Heart left ventricle (tissue), 16 donors: ENCODE measurements around the gene RELA. TPM values are rescaled to one million over a fixed set of nuclear protein-coding genes. Genes with fewer than 3 reads are reported as not detected.
"Not testable (repeated sequence)": the region's sequence is repeated elsewhere in the genome, so short reads cannot be mapped to it uniquely, and the experiment has no call there.

Experiments
- ATAC-seq, 4 donors: fragments of 200-7000 bp; cut with Tn5 transposase; one replicate each; pipeline ENCODE4 v1.9.1; 2020 to 2022; ENCODE audit warnings: moderate library complexity in 4 of 4, mild to moderate bottlenecking in 3 of 4, moderate number of reproducible peaks in 1 of 4
- DNase-seq, 5 donors: peaks; one replicate each; pipeline ENCODE4 v3.0.0-alpha.2; 2020
- H3K27ac ChIP-seq, 12 donors: fragments of 200-600 bp; sonication (generic) in 4 of 12; one replicate each; pipeline versions ENCODE4 v1.5.0 to v1.8.0; 2016 to 2022; ENCODE audit warnings: mild to moderate bottlenecking in 2 of 12
- H3K27me3 ChIP-seq, 9 donors: fragments of 200-600 bp; sonication (generic) in 2 of 9; one replicate each; pipeline versions ENCODE4 v1.5.1 to v1.8.0; 2016 to 2022; ENCODE audit warnings: mild to moderate bottlenecking in 3 of 9
- H3K36me3 ChIP-seq, 9 donors: fragments of 200-600 bp; sonication (generic) in 2 of 9; one replicate each; pipeline versions ENCODE4 v1.5.0 to v1.8.0; 2018 to 2022; ENCODE audit warnings: mild to moderate bottlenecking in 2 of 9
- H3K4me1 ChIP-seq, 12 donors: fragments of 200-600 bp; sonication (generic) in 4 of 12; one replicate each; pipeline versions ENCODE4 v1.5.0 to v1.8.0; 2016 to 2022; ENCODE audit warnings: mild to moderate bottlenecking in 3 of 12
- H3K4me3 ChIP-seq, 12 donors: fragments of 200-600 bp; sonication (generic) in 4 of 12; one replicate each; pipeline versions ENCODE4 v1.5.0 to v1.8.0; 2017 to 2022; ENCODE audit warnings: mild to moderate bottlenecking in 9 of 12, moderate library complexity in 4 of 12
- H3K9me3 ChIP-seq, 12 donors: fragments of 200-600 bp; sonication (generic) in 4 of 12; one replicate each; pipeline versions ENCODE4 v1.5.0 to v1.8.0; 2016 to 2022; ENCODE audit warnings: mild to moderate bottlenecking in 1 of 12
- CTCF ChIP-seq, 12 donors: fragments of 200-600 bp; sonication (generic) in 4 of 12; IDR thresholded peaks; one replicate each; pipeline versions ENCODE4 v1.5.0 to v1.8.0; 2018 to 2022; ENCODE audit warnings: antibody characterized with exemption in 12 of 12, mild to moderate bottlenecking in 5 of 12
- POLR2A ChIP-seq, 2 donors: fragments of 450-650 bp; IDR thresholded peaks; one replicate each; pipeline ENCODE4 v1.6.1; 2017; ENCODE audit warnings: antibody characterized with exemption in 2 of 2, mild to moderate bottlenecking in 2 of 2, moderate library complexity in 2 of 2
- WGBS, 4 donors: extraction: QIAGEN DNeasy Blood & Tissue Kit in 2 of 4; methylation state at CpG; one replicate each; pipeline versions ENCODE4 v1.1.5 to v1.1.7; 2013 to 2018; 5-methylcytosine and 5-hydroxymethylcytosine counted together
- intact Hi-C, 10 donors: fragments of 100-400 bp; cut with DNase I; formaldehyde crosslinking; loops; one replicate each; pipeline versions ENCODE4 v1.11.1 to v1.14.2; 2022
- polyA plus RNA-seq, 2 donors: library from polyadenylated mRNA; stranded (reverse); fragments of 200-250 nt; gene quantifications; one replicate each; pipeline ENCODE4 v1.2.3, GENCODE V29; 2013
- total RNA-seq, 9 donors: library from RNA; depleted of rRNA in 2 of 9; stranded (reverse); fragments of >200 nt in 2 of 9; fragmentation: NEBNext Ultra II Directional in 3 of 9; extraction: Animal tissue kit (Norgen Biotek cat#: 25700) in 3 of 9; gene quantifications; one replicate each; pipeline versions ENCODE4 v1.1.0 to v1.2.4, GENCODE V29; 2016 to 2023
- donor health status: ischemic (EF 13 %, LVEDD 7.1; RV severe dilation, severe dysfunction).
- donor health status: healthy with polysubstance abuse.
- donor health status: DM: no; HTN: yes; CAD: no.
- donor health status: DM: no; HTN: no; CAD: no.
- donor health status: ischemic (EF 25% LVEDD 6.9; RV normal size, moderate dysfunction).
- donor health status: ischemic (EF 25% LVEDD 5.7; RV mildly dilated, moderate dysfunction).
- donor health status: healthy.
- donor health status: DM: yes; HTN: yes; CAD: no.
- donor health status: ischemic (EF 35%, LVEDD 5.7; RV mildly dilated, moderate dysfunction).
- donor health status: nonischemic (EF 11% LVEDD 7.7; RV severe dilation, severe dysfunction).
- donor health status: DM: yes; HTN: yes; CAD: no.
- donor health status: PGD.
- donor health status: ischemic (EF 29% LVEDD 5.4; RV normal size, mild dysfunction).
- donor health status: nonischemic (EF 23%, LVEDD 6.1; RV moderate dilation, normal function).

Gene RELA
- total and polyA plus RNA-seq, 11 donors: 22.2 to 86.4 (median 42.3) TPM

- peak in 3 of 4 donors; percentile 1 to 36 (median 3) for ATAC-seq
- H3K27ac ChIP-seq: peak overlapping the region; percentile 85 to 99 (median 94)
- intact Hi-C loops: loop anchor here in 3 of 10 donors (2.0 to 10.0 kb wide), 4 partner anchors 13 to 175 kb away; partner anchors contain the start of gene KAT5 (in 1 of the 3)
- H3K4me3 ChIP-seq: peak overlapping the region in 10 of 12 donors; percentile 11 to 95 (median 86)
- TF ChIP-seq CTCF (IDR thresholded peaks at IDR 0.05) (no peak), POLR2A (IDR thresholded peaks at IDR 0.05) (no peak)
- peaks cover 0 to 68% (median 39%) of the 10 kb centered on the region in 12 donors for H3K4me1 ChIP-seq
- 45 to 61% (median 58%) methylated on average over 7 to 8 of the region's 8 CpGs for WGBS, 4 donors
- DNase-seq: peak in 4 of 5 donors; percentile 59 to 69 (median 64)
- H3K27me3 ChIP-seq: no peaks in the 10 kb centered on the region
- H3K9me3 ChIP-seq: no peaks in the 10 kb centered on the region
- H3K36me3 ChIP-seq: peaks cover 0 to 69% (median 52%) of the 10 kb centered on the region in 9 donors
Observed at GRCh38 chr11:65639623-65640482, 22.9 kb downstream of the RELA start.

- not testable (repeated sequence) for DNase-seq, H3K27me3 ChIP-seq, H3K9me3 ChIP-seq, ATAC-seq
- peak overlapping the region; percentile 85 to 99 (median 94) for H3K27ac ChIP-seq
- peaks cover 0 to 68% (median 39%) of the 10 kb centered on the region in 12 donors for H3K4me1 ChIP-seq
- 80 to 96% (median 88%) methylated on average over 9 of the region's 9 CpGs for whole genome bisulfite sequencing, 4 donors
- H3K4me3 ChIP-seq: peak overlapping the region in 9 of 12 donors; percentile 71 to 95 (median 87)
- H3K36me3 ChIP-seq: peaks cover 0 to 70% (median 58%) of the 10 kb centered on the region in 9 donors
- intact Hi-C loops: loop anchor here in 3 of 10 donors (2.0 to 10.0 kb wide), 4 partner anchors 14 to 176 kb away; partner anchors contain the start of gene KAT5 (in 1 of the 3)
Observed at GRCh38 chr11:65639228-65639597, 23.5 kb downstream of the RELA start.

GRCh38 chr11:65637794-65638419 lies 24.8 kb downstream of the RELA start, which contains the start of gene SIPA1:
SIPA1 (plus strand) TSS chr11:65638101; CDS start chr11:65640922, 2,821 bp downstream.
- WGBS, 4 donors: 3 to 6% (median 4%) methylated on average over 20 to 46 of the region's 46 CpGs
- Histone ChIP-seq H3K27ac (peak within 1 kb of the TSS; percentile 85 to 99 (median 94)), H3K36me3 (peaks cover 0 to 73% (median 57%) of the 10 kb centered on the region in 9 donors), H3K9me3 (no peaks in the 10 kb centered on the region), H3K4me1 (peaks cover 0 to 68% (median 39%) of the 10 kb centered on the region in 12 donors), H3K27me3 (no peaks in the 10 kb centered on the region), H3K4me3 (peak within 1 kb of the TSS; percentile 47 to 95 (median 81))
- intact Hi-C loops: loop anchor here in 3 of 10 donors (1.0 to 10.0 kb wide), 6 partner anchors 14 to 177 kb away; partner anchors contain the start of gene KAT5 (in 1 of the 3)
- DNase-seq (peak; percentile 85 to 91 (median 86)), ATAC-seq (peak; percentile 70 to 86 (median 82))
- peak in 11 of 12 donors; percentile 29 to 69 (median 56) for TF ChIP-seq CTCF (IDR thresholded peaks at IDR 0.05)
- TF ChIP-seq POLR2A (IDR thresholded peaks at IDR 0.05): peak in 1 of 2 donors; percentile 93

- WGBS, 4 donors: 83 to 91% (median 90%) methylated on average over 3 of the region's 3 CpGs
- TF ChIP-seq CTCF (IDR thresholded peaks at IDR 0.05) (no peak), POLR2A (IDR thresholded peaks at IDR 0.05) (no peak)
- DNase-seq: no peak
- no peak for ATAC-seq
- Histone ChIP-seq H3K27ac (peak overlapping the region in 11 of 12 donors; percentile 85 to 99 (median 98)), H3K9me3 (no peaks in the 10 kb centered on the region), H3K4me3 (peak overlapping the region in 2 of 12 donors; percentile 87 to 93), H3K36me3 (peaks cover 0 to 73% (median 55%) of the 10 kb centered on the region in 9 donors), H3K4me1 (peaks cover 0 to 60% (median 38%) of the 10 kb centered on the region in 12 donors), H3K27me3 (no peaks in the 10 kb centered on the region)
- intact Hi-C loops: loop anchor here in 3 of 10 donors (5.0 to 10.0 kb wide), 3 partner anchors 68 to 178 kb away; partner anchors contain the start of gene KAT5 (in 1 of the 3)
Observed at GRCh38 chr11:65637032-65637557, 25.6 kb downstream of the RELA start.
